Fibroblast of lung (primary cell): Measurements from ENCODE around the gene LRSAM1. TPM values are rescaled to one million over a fixed set of nuclear protein-coding genes. Genes with fewer than 3 reads are reported as not detected.

ENCODE experiments used
- DNase-seq, 2 donors: peaks; one replicate each; pipeline versions ENCODE4 v3.0.0 to v3.0.0-alpha.2; 2010; ENCODE audit warnings: low read depth in 2 of 2
- H2AFZ ChIP-seq: 2 replicates; pipeline ENCODE4 v1.5.1; 2012; ENCODE audit warnings: low read length, control low read depth, inconsistent platforms
- H3K27ac ChIP-seq: 2 replicates; pipeline ENCODE4 v1.5.1; 2011; ENCODE audit warnings: low read length, control low read depth; ENCODE audit not compliant: insufficient read depth
- H3K27me3 ChIP-seq: 2 replicates; pipeline ENCODE4 v1.5.1; 2011; ENCODE audit warnings: mild to moderate bottlenecking, low read length; ENCODE audit not compliant: control insufficient read depth, insufficient read depth
- H3K36me3 ChIP-seq: 2 replicates; pipeline ENCODE4 v1.5.1; 2011; ENCODE audit warnings: low read length; ENCODE audit not compliant: control insufficient read depth, insufficient read depth
- H3K4me1 ChIP-seq: 2 replicates; pipeline ENCODE4 v1.5.1; 2011; ENCODE audit warnings: low read length; ENCODE audit not compliant: control insufficient read depth, insufficient read depth; ENCODE audit errors: extremely low read depth
- H3K4me2 ChIP-seq: 2 replicates; pipeline ENCODE4 v1.5.1; 2011; ENCODE audit warnings: low read length, control low read depth; ENCODE audit not compliant: insufficient read depth; ENCODE audit errors: extremely low read depth
- H3K4me3 ChIP-seq, 4 experiments: fragments of 200-600 bp in 1 of 4; sonication (generic) in 1 of 4; replicated peaks in 1 of 4; 2 replicates each; pipeline ENCODE4 v1.5.1; 2011 to 2016; ENCODE audit warnings: low read length in 4 of 4, low read depth in 3 of 4, mild to moderate bottlenecking in 3 of 4, control low read depth in 2 of 4, inconsistent platforms in 1 of 4, mixed read lengths in 1 of 4; ENCODE audit not compliant: insufficient read depth in 1 of 4; ENCODE audit errors: control extremely low read depth in 1 of 4
- H3K79me2 ChIP-seq: 2 replicates; pipeline ENCODE4 v1.5.1; 2012; ENCODE audit warnings: mild to moderate bottlenecking, low read length, inconsistent platforms; ENCODE audit not compliant: control insufficient read depth, insufficient read depth
- H3K9ac ChIP-seq: 2 replicates; pipeline ENCODE4 v1.5.1; 2011; ENCODE audit warnings: mild to moderate bottlenecking, low read length, control low read depth; ENCODE audit not compliant: insufficient read depth
- H3K9me3 ChIP-seq: 2 replicates; pipeline ENCODE4 v1.5.1; 2012; ENCODE audit warnings: low read depth, low read length; ENCODE audit not compliant: control insufficient read depth, insufficient read depth
- H4K20me1 ChIP-seq: 2 replicates; pipeline ENCODE4 v1.5.1; 2011; ENCODE audit warnings: low read length; ENCODE audit not compliant: control insufficient read depth, insufficient read depth; ENCODE audit errors: extremely low read depth
- CTCF ChIP-seq, 2 donors: IDR thresholded peaks in 1 of 2; conservative IDR thresholded peaks in 1 of 2; 1 replicate in 1 of 2; 2 replicates in 1 of 2; pipeline ENCODE4 v1.5.1; 2011 to 2012; ENCODE audit warnings: low read length in 2 of 2, control low read depth in 1 of 2, inconsistent platforms in 1 of 2, low read depth in 1 of 2, mild to moderate bottlenecking in 1 of 2
- EZH2 ChIP-seq: IDR thresholded peaks from 2 replicates; pipeline ENCODE4 v1.5.1; 2012; ENCODE audit warnings: low read length, control low read depth, mild to moderate bottlenecking; ENCODE audit errors: missing control alignments
- polyA plus RNA-seq, 2 donors: library from polyadenylated mRNA; depleted of rRNA in 1 of 2; stranded (reverse) in 1 of 2; unstranded in 1 of 2; fragments of >200 nt; gene quantifications; 2 replicates each; pipeline ENCODE4 v1.2.1, GENCODE V29; 2011 to 2012; ENCODE audit warnings: missing spikeins in 1 of 2
- total RNA-seq: library from RNA; depleted of rRNA; stranded (reverse); fragments of >200 nt; gene quantifications from 2 replicates; pipeline ENCODE4 v1.2.1, GENCODE V29; 2014

The LRSAM1 gene
- total and polyA plus RNA-seq, 2 donors (not counting 1 experiment from before 2014, with no cell fraction given) = 6.8 to 18.0 TPM

- H3K4me2 ChIP-seq = peak overlapping the region; percentile 85
- peak; percentile 46 to 60 for DNase-seq
- peaks cover 94% of the 10 kb centered on the region for H3K79me2 ChIP-seq
- H3K27me3 ChIP-seq = no peaks in the 10 kb centered on the region
- H4K20me1 ChIP-seq = peaks cover 3% of the 10 kb centered on the region
- peaks cover 11% of the 10 kb centered on the region for H3K36me3 ChIP-seq
- H3K4me1 ChIP-seq = peaks cover 81% of the 10 kb centered on the region
- no peaks in the 10 kb centered on the region for H3K9me3 ChIP-seq
- peak overlapping the region; percentile 10 for H3K9ac ChIP-seq
- TF ChIP-seq CTCF (conservative IDR thresholded peaks at IDR 0.05 in 1 of 2, IDR thresholded peaks at IDR 0.05 in 1 of 2; ENCODE audit: low read depth in 1 of 2, low read length in 2 of 2) = no peak
- TF ChIP-seq EZH2 = no peak
- H3K4me3 ChIP-seq = peak overlapping the region in 1 of 4 experiments; percentile 9
- peak overlapping the region; percentile 92 for H3K27ac ChIP-seq
- H2AFZ ChIP-seq = no peak overlapping the region
Measured at GRCh38 chr9:127539259-127539981, 88.1 kb downstream of the LRSAM1 start.

GRCh38 chr9:127539982-127540663, 88.8 kb downstream of the LRSAM1 start:
- TF ChIP-seq CTCF (conservative IDR thresholded peaks at IDR 0.05 in 1 of 2, IDR thresholded peaks at IDR 0.05 in 1 of 2; ENCODE audit: low read depth in 1 of 2, low read length in 2 of 2) (no peak), EZH2 (no peak)
- Histone ChIP-seq H3K27ac (peak overlapping the region; percentile 92), H4K20me1 (peaks cover 3% of the 10 kb centered on the region), H3K4me3 (no peak overlapping the region), H3K9me3 (no peaks in the 10 kb centered on the region), H3K27me3 (no peaks in the 10 kb centered on the region), H3K4me1 (peaks cover 83% of the 10 kb centered on the region), H3K79me2 (peaks cover 93% of the 10 kb centered on the region), H2AFZ (no peak overlapping the region), H3K9ac (no peak overlapping the region), H3K4me2 (peak overlapping the region; percentile 54), H3K36me3 (peaks cover 14% of the 10 kb centered on the region)
- DNase-seq = peak in 1 of 2 donors; percentile 64

- Histone ChIP-seq H3K36me3 (peaks cover 11% of the 10 kb centered on the region), H3K4me3 (no peak overlapping the region), H3K27me3 (no peaks in the 10 kb centered on the region), H3K9me3 (no peaks in the 10 kb centered on the region), H3K79me2 (peaks cover 93% of the 10 kb centered on the region), H4K20me1 (peaks cover 3% of the 10 kb centered on the region), H3K4me1 (peaks cover 84% of the 10 kb centered on the region), H3K27ac (peak overlapping the region; percentile 92), H3K9ac (no peak overlapping the region), H2AFZ (no peak overlapping the region), H3K4me2 (peak overlapping the region; percentile 54)
- no peak for TF ChIP-seq EZH2
- TF ChIP-seq CTCF (conservative IDR thresholded peaks at IDR 0.05 in 1 of 2, IDR thresholded peaks at IDR 0.05 in 1 of 2; ENCODE audit: low read depth in 1 of 2, low read length in 2 of 2) = no peak
- DNase-seq = no peak
Measured at GRCh38 chr9:127540664-127541041, 89.3 kb downstream of the LRSAM1 start.
